MCF 10A (cell line): Measurements from ENCODE around the gene CLSTN2. TPM values are rescaled to one million over a fixed set of nuclear protein-coding genes. Genes with fewer than 3 reads are reported as not detected.

Experiments used
- BruUV-seq: library from RNA; stranded (reverse); fragments of 400-500 nt; replicated peaks from 2 replicates; lab custom pipeline; 2021; lab: Mats Ljungman, UMichigan
- CTCF ChIA-PET: fragments of 300-600 bp; sonication (Branson Sonifier 250); formaldehyde crosslinking; extraction: SDS; loops from one replicate; lab custom pipeline; 2021; ENCODE audit warnings: antibody characterized with exemption, inconsistent platforms; lab: Yijun Ruan, JAX
- POLR2A ChIA-PET: fragments of 300-600, 350-650 bp; sonication (Branson Sonifier 250); formaldehyde crosslinking; extraction: SDS; loops from one replicate; lab custom pipeline; 2020; ENCODE audit warnings: antibody characterized with exemption, inconsistent platforms; lab: Yijun Ruan, JAX
- DNase-seq: peaks from one replicate; pipeline ENCODE4 v3.0.0-alpha.2; 2018; ENCODE audit not compliant: unreplicated experiment
- H3K27ac Mint-ChIP-seq: one replicate; pipeline ENCODE4 v1.8.0; 2022; ENCODE audit warnings: mild to moderate bottlenecking, low read depth, mixed read lengths; ENCODE audit not compliant: unreplicated experiment
- H3K27me3 Mint-ChIP-seq: one replicate; pipeline ENCODE4 v1.8.0; 2022; ENCODE audit warnings: mixed read lengths; ENCODE audit not compliant: insufficient read depth, unreplicated experiment
- H3K36me3 Mint-ChIP-seq: one replicate; pipeline ENCODE4 v1.8.0; 2022; ENCODE audit warnings: mild to moderate bottlenecking, moderate library complexity, mixed read lengths; ENCODE audit not compliant: insufficient read depth, unreplicated experiment
- H3K4me1 Mint-ChIP-seq: one replicate; pipeline ENCODE4 v1.8.0; 2022; ENCODE audit warnings: mixed read lengths; ENCODE audit not compliant: insufficient read depth, unreplicated experiment
- H3K4me3 Mint-ChIP-seq: one replicate; pipeline ENCODE4 v1.8.0; 2022; ENCODE audit warnings: mild to moderate bottlenecking, moderate library complexity, mixed read lengths; ENCODE audit not compliant: unreplicated experiment
- H3K9me3 Mint-ChIP-seq: one replicate; pipeline ENCODE4 v1.8.0; 2022; ENCODE audit warnings: mixed read lengths; ENCODE audit not compliant: unreplicated experiment
- intact Hi-C: fragments of 100-400 bp; cut with micrococcal nuclease; formaldehyde crosslinking; loops from 2 replicates; pipeline ENCODE4 v1.14.1; 2022
- total RNA-seq: library from RNA; stranded (reverse); gene quantifications from 2 replicates; pipeline ENCODE4 v1.2.3, GENCODE V29; 2022
- TF ChIP-seq, protein P1 (sequence below): fragments of 200-600 bp; IDR thresholded peaks from one replicate; pipeline ENCODE4 v1.8.0; 2022; ENCODE audit warnings: antibody characterized with exemption, mild to moderate bottlenecking; ENCODE audit not compliant: unreplicated experiment

The CLSTN2 gene
- total RNA-seq, 1 experiment from 2014 or later: not detected

DNA sequence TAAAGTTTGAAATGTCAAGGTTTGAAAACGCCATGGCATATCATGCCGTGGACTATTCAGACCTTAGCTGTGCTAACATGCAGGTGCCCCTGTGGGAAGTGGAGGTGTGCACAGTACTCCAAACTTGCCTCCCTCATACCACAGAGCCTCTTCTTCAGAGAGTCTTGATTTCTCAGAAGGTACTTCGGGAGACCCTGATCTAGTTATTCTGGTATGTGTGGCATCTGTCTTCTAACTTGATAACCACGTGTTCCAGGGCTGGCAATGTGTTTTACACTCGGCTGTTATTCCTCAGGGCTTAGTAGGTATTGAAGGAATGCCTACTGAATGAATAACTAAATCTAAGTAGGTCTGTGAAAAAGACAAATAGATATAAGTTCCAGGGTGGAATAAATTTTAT, 309.9 kb downstream of the CLSTN2 start:
- H3K27me3 Mint-ChIP-seq: no peaks in the 10 kb centered on the region
- no peaks in the 10 kb centered on the region for H3K9me3 Mint-ChIP-seq
- DNase-seq: no peak
- H3K27ac Mint-ChIP-seq: no peak overlapping the region
- TF ChIP-seq, protein P1, sequence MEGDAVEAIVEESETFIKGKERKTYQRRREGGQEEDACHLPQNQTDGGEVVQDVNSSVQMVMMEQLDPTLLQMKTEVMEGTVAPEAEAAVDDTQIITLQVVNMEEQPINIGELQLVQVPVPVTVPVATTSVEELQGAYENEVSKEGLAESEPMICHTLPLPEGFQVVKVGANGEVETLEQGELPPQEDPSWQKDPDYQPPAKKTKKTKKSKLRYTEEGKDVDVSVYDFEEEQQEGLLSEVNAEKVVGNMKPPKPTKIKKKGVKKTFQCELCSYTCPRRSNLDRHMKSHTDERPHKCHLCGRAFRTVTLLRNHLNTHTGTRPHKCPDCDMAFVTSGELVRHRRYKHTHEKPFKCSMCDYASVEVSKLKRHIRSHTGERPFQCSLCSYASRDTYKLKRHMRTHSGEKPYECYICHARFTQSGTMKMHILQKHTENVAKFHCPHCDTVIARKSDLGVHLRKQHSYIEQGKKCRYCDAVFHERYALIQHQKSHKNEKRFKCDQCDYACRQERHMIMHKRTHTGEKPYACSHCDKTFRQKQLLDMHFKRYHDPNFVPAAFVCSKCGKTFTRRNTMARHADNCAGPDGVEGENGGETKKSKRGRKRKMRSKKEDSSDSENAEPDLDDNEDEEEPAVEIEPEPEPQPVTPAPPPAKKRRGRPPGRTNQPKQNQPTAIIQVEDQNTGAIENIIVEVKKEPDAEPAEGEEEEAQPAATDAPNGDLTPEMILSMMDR: no peak
- peaks cover 8% of the 10 kb centered on the region for H3K4me1 Mint-ChIP-seq
- ChIA-PET CTCF (interaction anchor here (0.6 kb wide), 1 partner anchor 1352 kb away, joined by 3 read pairs; no protein-coding TSS in a partner anchor), POLR2A (no interaction called here)
- H3K4me3 Mint-ChIP-seq: no peak overlapping the region
- no TSS peak for BruUV-seq
- H3K36me3 Mint-ChIP-seq: no peaks in the 10 kb centered on the region
- intact Hi-C loops: no loop called here

DNA sequence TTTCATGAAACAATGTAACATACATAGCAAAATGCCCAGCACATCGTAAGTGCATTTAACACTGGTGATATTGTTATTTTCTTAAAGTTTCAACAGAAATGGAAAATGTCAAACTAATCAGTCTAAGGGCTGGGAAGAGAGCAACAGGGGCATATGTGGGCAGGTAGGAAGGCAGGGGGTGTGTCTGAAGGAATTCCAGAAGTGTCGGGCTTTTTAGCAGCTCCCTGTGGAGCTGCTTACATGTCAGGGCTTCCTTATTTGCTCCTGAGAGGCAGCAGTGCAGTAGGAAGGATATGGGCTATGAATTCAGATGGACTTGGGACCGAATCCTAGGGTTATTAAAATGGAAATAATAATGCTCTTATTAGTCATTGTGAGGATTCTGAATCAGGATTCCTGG, 311.6 kb downstream of the CLSTN2 start:
- Mint-ChIP-seq H3K36me3 (no peaks in the 10 kb centered on the region), H3K4me3 (no peak overlapping the region), H3K27ac (no peak overlapping the region), H3K9me3 (peaks cover 5% of the 10 kb centered on the region), H3K27me3 (peaks cover 6% of the 10 kb centered on the region), H3K4me1 (peaks cover 8% of the 10 kb centered on the region)
- no peak for DNase-seq
- BruUV-seq: no TSS peak
- intact Hi-C loops: no loop called here
- TF ChIP-seq, protein P1: no peak
- POLR2A ChIA-PET: no interaction called here
- CTCF ChIA-PET: no interaction called here

DNA sequence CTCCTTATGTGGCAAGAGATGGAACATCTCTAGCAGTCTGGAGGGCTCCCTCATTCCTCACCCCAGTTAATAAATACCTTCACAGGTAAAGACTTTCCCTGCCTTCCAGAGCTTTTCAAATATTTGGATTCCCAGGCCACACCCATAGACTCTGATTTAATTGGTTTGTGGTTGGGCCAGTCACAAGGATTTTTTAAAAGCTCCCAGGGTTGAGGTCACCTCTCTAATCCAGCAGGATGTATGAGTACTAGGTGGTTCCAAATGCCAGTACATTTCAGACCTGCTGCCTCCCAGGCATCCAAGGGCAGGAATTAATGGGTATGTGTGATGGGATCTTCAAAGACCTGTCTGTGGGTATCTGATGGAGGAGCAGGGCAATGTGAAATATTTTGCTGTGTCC, 312.8 kb downstream of the CLSTN2 start:
- no peak overlapping the region for H3K27ac Mint-ChIP-seq
- peaks cover 6% of the 10 kb centered on the region for H3K9me3 Mint-ChIP-seq
- intact Hi-C loops: no loop called here
- TF ChIP-seq, protein P1: no peak
- peaks cover 7% of the 10 kb centered on the region for H3K4me1 Mint-ChIP-seq
- ChIA-PET POLR2A (no interaction called here), CTCF (no interaction called here)
- no peaks in the 10 kb centered on the region for H3K36me3 Mint-ChIP-seq
- H3K27me3 Mint-ChIP-seq: peaks cover 14% of the 10 kb centered on the region
- no TSS peak for BruUV-seq
- H3K4me3 Mint-ChIP-seq: no peak overlapping the region
- no peak for DNase-seq

DNA sequence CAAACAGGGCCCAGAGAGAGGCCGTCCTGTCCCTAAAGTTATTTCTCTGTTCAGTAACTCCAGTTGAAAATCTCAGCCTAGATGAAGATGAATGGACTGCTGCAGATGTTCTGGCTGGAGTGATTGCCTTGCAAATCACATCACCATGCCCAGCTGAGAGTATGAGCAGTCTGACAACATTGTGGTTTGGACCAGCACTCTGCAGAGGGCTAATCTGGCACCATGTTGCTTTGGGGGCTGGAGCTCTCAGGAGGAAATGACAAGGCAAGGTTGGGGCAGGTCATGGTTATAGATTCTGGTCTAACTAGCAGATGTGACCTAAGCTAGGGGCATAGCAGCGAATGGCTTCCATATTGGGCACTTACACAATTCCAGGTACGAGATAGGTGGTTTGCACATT, 314.2 kb downstream of the CLSTN2 start:
- H3K27me3 Mint-ChIP-seq: peaks cover 14% of the 10 kb centered on the region
- ChIA-PET POLR2A (no interaction called here), CTCF (no interaction called here)
- H3K36me3 Mint-ChIP-seq: no peaks in the 10 kb centered on the region
- H3K9me3 Mint-ChIP-seq: peaks cover 6% of the 10 kb centered on the region
- TF ChIP-seq, protein P1: no peak
- no peak for DNase-seq
- intact Hi-C loops: no loop called here
- H3K27ac Mint-ChIP-seq: no peak overlapping the region
- no peak overlapping the region for H3K4me3 Mint-ChIP-seq
- no peaks in the 10 kb centered on the region for H3K4me1 Mint-ChIP-seq
- BruUV-seq: no TSS peak
